ENCODE measurements around the gene IL1R2.

GRCh38 chr2:101956465-101957438 lies 35.0 kb upstream of the IL1R2 start:
- TF ChIP-seq CTCF (IDR thresholded peaks at IDR 0.05) (no peak), POLR2A (IDR thresholded peaks at IDR 0.05) (no peak)

Data from testis (tissue), 2 donors.